PC-3 (cell line): Measurements from ENCODE around the gene TMEM106C.

Experiments used
- EZH2phosphoT487 ChIP-seq: fragments of 300-600 bp; sonication (generic); IDR thresholded peaks from 2 replicates; pipeline ENCODE4 v1.6.1; 2018; ENCODE audit warnings: mild to moderate bottlenecking, antibody characterized with exemption, low read length, borderline replicate concordance
- TF ChIP-seq, protein P1 (sequence below): fragments of 300-600 bp; sonication (generic); conservative IDR thresholded peaks from 2 replicates; pipeline ENCODE4 v1.5.1; 2017; ENCODE audit warnings: antibody characterized with exemption, low read depth, mild to moderate bottlenecking, low read length

DNA sequence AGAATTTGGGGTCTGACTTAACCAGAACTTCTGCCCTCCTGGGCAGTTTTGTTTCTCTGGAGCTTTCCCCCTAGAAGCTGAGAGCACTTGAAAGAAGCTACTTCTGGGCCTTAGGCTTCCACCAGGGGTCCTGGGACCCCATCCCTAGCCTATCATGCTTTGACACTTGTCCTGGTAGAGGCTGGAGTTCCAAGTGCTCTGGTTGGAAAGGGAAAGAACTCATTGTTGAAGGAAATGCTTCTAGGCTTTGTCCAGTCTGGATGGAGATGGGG is 42.3 kb downstream of the TMEM106C start:
- TF ChIP-seq, protein P1, sequence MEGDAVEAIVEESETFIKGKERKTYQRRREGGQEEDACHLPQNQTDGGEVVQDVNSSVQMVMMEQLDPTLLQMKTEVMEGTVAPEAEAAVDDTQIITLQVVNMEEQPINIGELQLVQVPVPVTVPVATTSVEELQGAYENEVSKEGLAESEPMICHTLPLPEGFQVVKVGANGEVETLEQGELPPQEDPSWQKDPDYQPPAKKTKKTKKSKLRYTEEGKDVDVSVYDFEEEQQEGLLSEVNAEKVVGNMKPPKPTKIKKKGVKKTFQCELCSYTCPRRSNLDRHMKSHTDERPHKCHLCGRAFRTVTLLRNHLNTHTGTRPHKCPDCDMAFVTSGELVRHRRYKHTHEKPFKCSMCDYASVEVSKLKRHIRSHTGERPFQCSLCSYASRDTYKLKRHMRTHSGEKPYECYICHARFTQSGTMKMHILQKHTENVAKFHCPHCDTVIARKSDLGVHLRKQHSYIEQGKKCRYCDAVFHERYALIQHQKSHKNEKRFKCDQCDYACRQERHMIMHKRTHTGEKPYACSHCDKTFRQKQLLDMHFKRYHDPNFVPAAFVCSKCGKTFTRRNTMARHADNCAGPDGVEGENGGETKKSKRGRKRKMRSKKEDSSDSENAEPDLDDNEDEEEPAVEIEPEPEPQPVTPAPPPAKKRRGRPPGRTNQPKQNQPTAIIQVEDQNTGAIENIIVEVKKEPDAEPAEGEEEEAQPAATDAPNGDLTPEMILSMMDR, result no peak
- TF ChIP-seq EZH2phosphoT487, result no peak
